ENCODE results near the gene PRRT2. TPM values are rescaled to one million over a fixed set of nuclear protein-coding genes. Genes with fewer than 3 reads are reported as not detected.
A peak's percentile ranks its signal among the peaks of the same experiment; 100 is the strongest.
"Not testable (repeated sequence)": the region's sequence is repeated elsewhere in the genome, so short reads cannot be mapped to it uniquely, and the experiment has no call there.

The PRRT2 gene
- total RNA-seq, 1 experiment from 2014 or later, result 0.42 TPM

GRCh38 chr16:29825145-29826044 is 13.4 kb downstream of the PRRT2 start:
- DNase-seq (ENCODE audit: unreplicated experiment), result peak; percentile 47
- intact Hi-C loops (cut with micrococcal nuclease), result no loop called here
- H3K36me3 Mint-ChIP-seq (ENCODE audit: insufficient read depth, unreplicated experiment), result peaks cover 32% of the 10 kb centered on the region

GRCh38 chr16:29826342-29826695 is 14.3 kb downstream of the PRRT2 start:
- no TSS peak for BruUV-seq (replicated peaks)
- no peak for TF ChIP-seq CTCF (IDR thresholded peaks at IDR 0.05; ENCODE audit: unreplicated experiment)
- ChIA-PET CTCF (interaction anchor here (0.6 to 1.8 kb wide), 7 partner anchors 27 to 602 kb away, joined by 3 to 7 read pairs (median 3); no protein-coding TSS in a partner anchor), POLR2A (interaction anchor here (0.7 to 0.9 kb wide), 3 partner anchors 10 to 241 kb away, joined by 3 to 5 read pairs (median 3); partner anchors contain the start of gene PAGR1)
- no peaks in the 10 kb centered on the region for H3K9me3 Mint-ChIP-seq (ENCODE audit: unreplicated experiment)
- no peak for DNase-seq (ENCODE audit: unreplicated experiment)
- intact Hi-C loops (cut with micrococcal nuclease), result no loop called here
- H3K4me3 Mint-ChIP-seq (ENCODE audit: unreplicated experiment), result no peak overlapping the region
- no peak overlapping the region for H3K27ac Mint-ChIP-seq (ENCODE audit: low read depth, unreplicated experiment)
- no peaks in the 10 kb centered on the region for H3K27me3 Mint-ChIP-seq (ENCODE audit: insufficient read depth, unreplicated experiment)
- peaks cover 12% of the 10 kb centered on the region for H3K4me1 Mint-ChIP-seq (ENCODE audit: insufficient read depth, unreplicated experiment)
- H3K36me3 Mint-ChIP-seq (ENCODE audit: insufficient read depth, unreplicated experiment), result peaks cover 26% of the 10 kb centered on the region

More at GRCh38 chr16:29825145-29826044, 13.4 kb downstream of the PRRT2 start:
- TF ChIP-seq CTCF (IDR thresholded peaks at IDR 0.05; ENCODE audit: unreplicated experiment), result no peak
- Mint-ChIP-seq H3K27me3 (ENCODE audit: insufficient read depth, unreplicated experiment) (no peaks in the 10 kb centered on the region), H3K27ac (ENCODE audit: low read depth, unreplicated experiment) (peak overlapping the region; percentile 75), H3K4me1 (ENCODE audit: insufficient read depth, unreplicated experiment) (peaks cover 12% of the 10 kb centered on the region), H3K4me3 (ENCODE audit: unreplicated experiment) (peak overlapping the region; percentile 47), H3K9me3 (ENCODE audit: unreplicated experiment) (no peaks in the 10 kb centered on the region)
- ChIA-PET CTCF (interaction anchor here (1.8 kb wide), 1 partner anchor 197 kb away, joined by 7 read pairs; no protein-coding TSS in a partner anchor), POLR2A (interaction anchor here (0.7 to 2.2 kb wide), 5 partner anchors 9 to 148 kb away, joined by 3 to 8 read pairs (median 3); partner anchors contain the start of genes PAGR1 and TAOK2)
- no TSS peak for BruUV-seq (replicated peaks)

- BruUV-seq (replicated peaks), result no TSS peak
- DNase-seq (ENCODE audit: unreplicated experiment), result no peak
- Mint-ChIP-seq H3K4me3 (ENCODE audit: unreplicated experiment) (no peak overlapping the region), H3K4me1 (ENCODE audit: insufficient read depth, unreplicated experiment) (peaks cover 5% of the 10 kb centered on the region), H3K27me3 (ENCODE audit: insufficient read depth, unreplicated experiment) (no peaks in the 10 kb centered on the region), H3K9me3 (ENCODE audit: unreplicated experiment) (no peaks in the 10 kb centered on the region), H3K27ac (ENCODE audit: low read depth, unreplicated experiment) (no peak overlapping the region), H3K36me3 (ENCODE audit: insufficient read depth, unreplicated experiment) (peaks cover 54% of the 10 kb centered on the region)
- ChIA-PET CTCF (no interaction called here), POLR2A (interaction anchor here (1.5 kb wide), 1 partner anchor 33 kb away, joined by 3 read pairs; the partner anchor contains the start of gene CDIPT)
- intact Hi-C loops (cut with micrococcal nuclease), result no loop called here
- TF ChIP-seq CTCF (IDR thresholded peaks at IDR 0.05; ENCODE audit: unreplicated experiment), result no peak
These were observed 18.8 kb downstream of the PRRT2 start for GRCh38 chr16:29830774-29831173.

GRCh38 chr16:29831490-29831889 is 19.5 kb downstream of the PRRT2 start:
- BruUV-seq (replicated peaks), result no TSS peak
- H3K4me3 Mint-ChIP-seq (ENCODE audit: unreplicated experiment), result no peak overlapping the region
- TF ChIP-seq CTCF (IDR thresholded peaks at IDR 0.05; ENCODE audit: unreplicated experiment), result no peak
- no peak for DNase-seq (ENCODE audit: unreplicated experiment)
- peaks cover 54% of the 10 kb centered on the region for H3K36me3 Mint-ChIP-seq (ENCODE audit: insufficient read depth, unreplicated experiment)
- intact Hi-C loops (cut with micrococcal nuclease), result no loop called here
- CTCF ChIA-PET, result no interaction called here
- POLR2A ChIA-PET, result no interaction called here
- H3K27ac Mint-ChIP-seq (ENCODE audit: low read depth, unreplicated experiment), result no peak overlapping the region
- H3K4me1 Mint-ChIP-seq (ENCODE audit: insufficient read depth, unreplicated experiment), result peaks cover 5% of the 10 kb centered on the region
- no peaks in the 10 kb centered on the region for H3K27me3 Mint-ChIP-seq (ENCODE audit: insufficient read depth, unreplicated experiment)
- no peaks in the 10 kb centered on the region for H3K9me3 Mint-ChIP-seq (ENCODE audit: unreplicated experiment)

GRCh38 chr16:29833219-29833618 is 21.2 kb downstream of the PRRT2 start:
- CTCF ChIA-PET, result interaction anchor here (0.6 kb wide), 1 partner anchor 173 kb away, joined by 4 read pairs; no protein-coding TSS in a partner anchor
- H3K9me3 Mint-ChIP-seq (ENCODE audit: unreplicated experiment), result not testable (repeated sequence)

More at GRCh38 chr16:29833219-29833618, 21.2 kb downstream of the PRRT2 start:
- BruUV-seq (replicated peaks); H3K27ac Mint-ChIP-seq (ENCODE audit: low read depth, unreplicated experiment); intact Hi-C loops (cut with micrococcal nuclease); DNase-seq (ENCODE audit: unreplicated experiment); H3K4me1 Mint-ChIP-seq (ENCODE audit: insufficient read depth, unreplicated experiment); H3K4me3 Mint-ChIP-seq (ENCODE audit: unreplicated experiment); H3K27me3 Mint-ChIP-seq (ENCODE audit: insufficient read depth, unreplicated experiment): not testable (repeated sequence)
- POLR2A ChIA-PET, result interaction anchor here (0.6 kb wide), 1 partner anchor 9 kb away, joined by 3 read pairs; no protein-coding TSS in a partner anchor
- peaks cover 71% of the 10 kb centered on the region for H3K36me3 Mint-ChIP-seq (ENCODE audit: insufficient read depth, unreplicated experiment)

Measured in MCF 10A (cell line).